ENCODE measurements around the gene IQCF2. TPM values are rescaled to one million over a fixed set of nuclear protein-coding genes. Genes with fewer than 3 reads are reported as not detected.

Gene IQCF2
- total and polyA plus RNA-seq, 2 donors (not counting 3 experiments of a cell fraction or from before 2014, with no cell fraction given): not detected

DNA sequence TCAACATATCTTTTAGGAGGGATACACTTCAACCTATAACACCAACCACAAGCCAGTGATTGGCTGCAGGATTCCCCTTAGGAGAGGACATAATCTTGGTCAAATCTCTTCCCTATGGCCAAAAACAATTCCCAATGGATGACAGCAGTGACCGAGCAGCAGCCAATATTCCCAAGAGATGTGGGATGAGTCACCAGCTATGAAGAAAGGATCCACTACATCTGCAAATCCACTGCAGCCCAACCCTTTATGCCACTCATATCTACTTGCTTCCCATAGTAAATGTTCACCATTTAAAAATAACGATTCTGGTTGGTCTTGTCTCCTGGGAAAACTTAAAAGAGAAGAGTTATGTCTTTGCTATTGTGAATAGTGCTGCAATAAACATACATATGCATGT lies 18.5 kb downstream of the IQCF2 start:
- H3K9me3 ChIP-seq (replicated peaks; ENCODE audit: control insufficient read depth, insufficient read depth, low read length): no peaks in the 10 kb centered on the region
- H4K20me1 ChIP-seq (replicated peaks; ENCODE audit: control insufficient read depth, extremely low read depth, insufficient read depth, low read length): no peaks in the 10 kb centered on the region
- dilution Hi-C loops (cut with MboI; ENCODE audit: extremely low pct_ligation_motif_present, low sequenced_read_pairs): no loop called here
- TF ChIP-seq EZH2 (IDR thresholded peaks at IDR 0.05; ENCODE audit: borderline replicate concordance, low read depth, low read length, severe bottlenecking) (no peak), GATA2 (IDR thresholded peaks at IDR 0.05; ENCODE audit: insufficient read depth, insufficient read length, low read depth, low read length) (no peak), POLR2A (IDR thresholded peaks at IDR 0.05; ENCODE audit: low read depth, low read length) (no peak), POLR2AphosphoS5 (IDR thresholded peaks at IDR 0.05; ENCODE audit: insufficient read depth, low read depth, low read length) (no peak), JUN (IDR thresholded peaks at IDR 0.05; ENCODE audit: borderline replicate concordance, insufficient read depth, insufficient read length, low read depth) (no peak), MYC (IDR thresholded peaks at IDR 0.05; ENCODE audit: low read depth, low read length) (no peak), FOS (IDR thresholded peaks at IDR 0.05; ENCODE audit: borderline replicate concordance, insufficient read depth, low read length) (no peak)
- TF ChIP-seq, protein P1, sequence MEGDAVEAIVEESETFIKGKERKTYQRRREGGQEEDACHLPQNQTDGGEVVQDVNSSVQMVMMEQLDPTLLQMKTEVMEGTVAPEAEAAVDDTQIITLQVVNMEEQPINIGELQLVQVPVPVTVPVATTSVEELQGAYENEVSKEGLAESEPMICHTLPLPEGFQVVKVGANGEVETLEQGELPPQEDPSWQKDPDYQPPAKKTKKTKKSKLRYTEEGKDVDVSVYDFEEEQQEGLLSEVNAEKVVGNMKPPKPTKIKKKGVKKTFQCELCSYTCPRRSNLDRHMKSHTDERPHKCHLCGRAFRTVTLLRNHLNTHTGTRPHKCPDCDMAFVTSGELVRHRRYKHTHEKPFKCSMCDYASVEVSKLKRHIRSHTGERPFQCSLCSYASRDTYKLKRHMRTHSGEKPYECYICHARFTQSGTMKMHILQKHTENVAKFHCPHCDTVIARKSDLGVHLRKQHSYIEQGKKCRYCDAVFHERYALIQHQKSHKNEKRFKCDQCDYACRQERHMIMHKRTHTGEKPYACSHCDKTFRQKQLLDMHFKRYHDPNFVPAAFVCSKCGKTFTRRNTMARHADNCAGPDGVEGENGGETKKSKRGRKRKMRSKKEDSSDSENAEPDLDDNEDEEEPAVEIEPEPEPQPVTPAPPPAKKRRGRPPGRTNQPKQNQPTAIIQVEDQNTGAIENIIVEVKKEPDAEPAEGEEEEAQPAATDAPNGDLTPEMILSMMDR (IDR thresholded peaks at IDR 0.05; ENCODE audit: extremely low read depth in 1 of 2, insufficient read depth in 1 of 2, low read depth in 1 of 2, low read length in 2 of 2): no peak
- TF ChIP-seq, protein P2, sequence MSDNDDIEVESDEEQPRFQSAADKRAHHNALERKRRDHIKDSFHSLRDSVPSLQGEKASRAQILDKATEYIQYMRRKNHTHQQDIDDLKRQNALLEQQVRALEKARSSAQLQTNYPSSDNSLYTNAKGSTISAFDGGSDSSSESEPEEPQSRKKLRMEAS (IDR thresholded peaks at IDR 0.05; ENCODE audit: insufficient read depth, insufficient read length): no peak
- H3K9me1 ChIP-seq (replicated peaks; ENCODE audit: control insufficient read depth, extremely low read depth, insufficient read depth, low read length): no peaks in the 10 kb centered on the region
- no peak overlapping the region for H3K4me3 ChIP-seq (replicated peaks in 1 of 3; ENCODE audit: insufficient read depth in 1 of 3, low read depth in 1 of 3, low read length in 3 of 3)
- ChIA-PET CTCF (no interaction called here), POLR2A (no interaction called here)
- no peak overlapping the region for H3K4me2 ChIP-seq (ENCODE audit: insufficient read depth, low read length)
- DNase-seq (ENCODE audit: low read depth, low spot score) (no peak), FAIRE-seq (no peak)
- H3K79me2 ChIP-seq (ENCODE audit: control insufficient read depth, insufficient read depth, low read length): no peaks in the 10 kb centered on the region
- H3K4me1 ChIP-seq (ENCODE audit: control insufficient read depth, extremely low read depth, insufficient read depth, low read length): no peaks in the 10 kb centered on the region
- H3K9ac ChIP-seq (replicated peaks; ENCODE audit: extremely low read depth, insufficient read depth, low read length): no peak overlapping the region
- peaks cover 0 to 7% of the 10 kb centered on the region in 2 experiments for H3K27me3 ChIP-seq (ENCODE audit: control insufficient read depth in 2 of 2, insufficient read depth in 2 of 2, low read length in 2 of 2)
- no peaks in the 10 kb centered on the region for H3K36me3 ChIP-seq (ENCODE audit: control insufficient read depth in 2 of 2, extremely low read depth in 1 of 2, insufficient read depth in 2 of 2, low read length in 2 of 2)
- H2AFZ ChIP-seq (ENCODE audit: low read depth, low read length): no peak overlapping the region
- intact Hi-C loops (cut with micrococcal nuclease): no loop called here
- H3K27ac ChIP-seq (ENCODE audit: insufficient read depth, low read depth, low read length): no peak overlapping the region
- BruUV-seq (replicated peaks): no TSS peak
